Uterus (tissue), 2 donors: ENCODE results near the gene SNAPIN.

Experiments used
- POLR2A ChIP-seq, 2 donors: fragments of 450-650 bp; IDR thresholded peaks; one replicate each; pipeline ENCODE4 v1.6.1; 2016; ENCODE audit warnings: antibody characterized with exemption in 2 of 2, mild to moderate bottlenecking in 1 of 2, moderate library complexity in 1 of 2
- TF ChIP-seq, protein P1 (sequence below), 4 experiments: fragments of 200-600 bp in 2 of 4; fragments of 450-650 bp in 2 of 4; sonication (generic) in 2 of 4; IDR thresholded peaks; one replicate each; pipeline ENCODE4 v1.5.1; 2016 to 2019; ENCODE audit warnings: antibody characterized with exemption in 4 of 4, mild to moderate bottlenecking in 2 of 4, moderate library complexity in 1 of 4

DNA sequence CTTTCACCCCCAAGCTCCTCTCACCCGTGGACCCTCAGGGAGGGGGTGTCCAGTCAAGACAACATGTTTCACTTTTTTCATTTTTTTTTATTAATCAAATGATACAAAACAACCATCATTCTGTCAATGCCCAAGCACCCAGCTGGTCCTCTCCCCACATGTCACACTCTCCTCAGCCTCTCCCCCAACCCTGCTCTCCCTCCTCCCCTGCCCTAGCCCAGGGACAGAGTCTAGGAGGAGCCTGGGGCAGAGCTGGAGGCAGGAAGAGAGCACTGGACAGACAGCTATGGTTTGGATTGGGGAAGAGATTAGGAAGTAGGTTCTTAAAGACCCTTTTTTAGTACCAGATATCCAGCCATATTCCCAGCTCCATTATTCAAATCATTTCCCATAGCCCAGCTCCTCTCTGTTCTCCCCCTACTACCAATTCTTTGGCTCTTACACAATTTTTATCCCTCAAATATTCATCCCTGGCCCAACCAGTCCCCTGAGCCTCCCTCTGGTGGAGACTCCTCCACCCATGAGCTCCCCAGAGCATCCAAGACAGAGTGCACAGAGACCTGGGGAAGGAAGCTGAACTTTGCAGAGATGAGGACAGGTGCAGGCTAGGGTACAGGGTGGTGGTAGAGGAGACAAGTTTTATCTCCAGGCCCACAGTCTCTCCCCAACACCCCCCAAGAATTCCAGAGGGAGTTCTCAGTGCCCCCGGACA lies 44.2 kb upstream of the SNAPIN start:
- TF ChIP-seq, protein P1, sequence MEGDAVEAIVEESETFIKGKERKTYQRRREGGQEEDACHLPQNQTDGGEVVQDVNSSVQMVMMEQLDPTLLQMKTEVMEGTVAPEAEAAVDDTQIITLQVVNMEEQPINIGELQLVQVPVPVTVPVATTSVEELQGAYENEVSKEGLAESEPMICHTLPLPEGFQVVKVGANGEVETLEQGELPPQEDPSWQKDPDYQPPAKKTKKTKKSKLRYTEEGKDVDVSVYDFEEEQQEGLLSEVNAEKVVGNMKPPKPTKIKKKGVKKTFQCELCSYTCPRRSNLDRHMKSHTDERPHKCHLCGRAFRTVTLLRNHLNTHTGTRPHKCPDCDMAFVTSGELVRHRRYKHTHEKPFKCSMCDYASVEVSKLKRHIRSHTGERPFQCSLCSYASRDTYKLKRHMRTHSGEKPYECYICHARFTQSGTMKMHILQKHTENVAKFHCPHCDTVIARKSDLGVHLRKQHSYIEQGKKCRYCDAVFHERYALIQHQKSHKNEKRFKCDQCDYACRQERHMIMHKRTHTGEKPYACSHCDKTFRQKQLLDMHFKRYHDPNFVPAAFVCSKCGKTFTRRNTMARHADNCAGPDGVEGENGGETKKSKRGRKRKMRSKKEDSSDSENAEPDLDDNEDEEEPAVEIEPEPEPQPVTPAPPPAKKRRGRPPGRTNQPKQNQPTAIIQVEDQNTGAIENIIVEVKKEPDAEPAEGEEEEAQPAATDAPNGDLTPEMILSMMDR (IDR thresholded peaks at IDR 0.05) = no peak
- TF ChIP-seq POLR2A (IDR thresholded peaks at IDR 0.05) = no peak
